ENCODE results near the gene IL4. TPM values are rescaled to one million over a fixed set of nuclear protein-coding genes. Genes with fewer than 3 reads are reported as not detected.

The IL4 gene
- total RNA-seq, 1 donor from 2014 or later, result not detected

GRCh38 chr5:132637241-132637640 lies 36.5 kb upstream of the IL4 start:
- H3K4me3 ChIP-seq (ENCODE audit: low read depth, low read length), result no peak overlapping the region
- TF ChIP-seq CTCF (IDR thresholded peaks at IDR 0.05; ENCODE audit: insufficient read depth, low read length, severe bottlenecking), result no peak
- peaks cover 9% of the 10 kb centered on the region for H3K36me3 ChIP-seq (ENCODE audit: control insufficient read depth, insufficient read depth, low read length)
- no peak for DNase-seq (ENCODE audit: low read depth)
- no peak for FAIRE-seq
- H3K27me3 ChIP-seq (ENCODE audit: control insufficient read depth, insufficient read depth, low read length), result no peaks in the 10 kb centered on the region

GRCh38 chr5:132639706-132640130 lies 34.1 kb upstream of the IL4 start:
- no peak for TF ChIP-seq CTCF (IDR thresholded peaks at IDR 0.05; ENCODE audit: insufficient read depth, low read length, severe bottlenecking)
- FAIRE-seq, result no peak

GRCh38 chr5:132640613-132641012 lies 33.2 kb upstream of the IL4 start:
- Histone ChIP-seq H3K4me3 (ENCODE audit: low read depth, low read length) (no peak overlapping the region), H3K27me3 (ENCODE audit: control insufficient read depth, insufficient read depth, low read length) (no peaks in the 10 kb centered on the region), H3K36me3 (ENCODE audit: control insufficient read depth, insufficient read depth, low read length) (peaks cover 9% of the 10 kb centered on the region)
- DNase-seq (ENCODE audit: low read depth) (no peak), FAIRE-seq (no peak)
- no peak for TF ChIP-seq CTCF (IDR thresholded peaks at IDR 0.05; ENCODE audit: insufficient read depth, low read length, severe bottlenecking)

More at GRCh38 chr5:132639706-132640130, 34.1 kb upstream of the IL4 start:
- no peak for DNase-seq (ENCODE audit: low read depth)
- Histone ChIP-seq H3K27me3 (ENCODE audit: control insufficient read depth, insufficient read depth, low read length) (no peaks in the 10 kb centered on the region), H3K36me3 (ENCODE audit: control insufficient read depth, insufficient read depth, low read length) (peaks cover 9% of the 10 kb centered on the region), H3K4me3 (ENCODE audit: low read depth, low read length) (no peak overlapping the region)

GRCh38 chr5:132641241-132641723 lies 32.5 kb upstream of the IL4 start:
- Histone ChIP-seq H3K36me3 (ENCODE audit: control insufficient read depth, insufficient read depth, low read length) (peaks cover 9% of the 10 kb centered on the region), H3K27me3 (ENCODE audit: control insufficient read depth, insufficient read depth, low read length) (no peaks in the 10 kb centered on the region), H3K4me3 (ENCODE audit: low read depth, low read length) (no peak overlapping the region)
- FAIRE-seq (no peak), DNase-seq (ENCODE audit: low read depth) (no peak)
- no peak for TF ChIP-seq CTCF (IDR thresholded peaks at IDR 0.05; ENCODE audit: insufficient read depth, low read length, severe bottlenecking)

GRCh38 chr5:132641841-132642240 lies 31.9 kb upstream of the IL4 start:
- FAIRE-seq (no peak), DNase-seq (ENCODE audit: low read depth) (no peak)
- peaks cover 9% of the 10 kb centered on the region for H3K36me3 ChIP-seq (ENCODE audit: control insufficient read depth, insufficient read depth, low read length)
- no peaks in the 10 kb centered on the region for H3K27me3 ChIP-seq (ENCODE audit: control insufficient read depth, insufficient read depth, low read length)
- TF ChIP-seq CTCF (IDR thresholded peaks at IDR 0.05; ENCODE audit: insufficient read depth, low read length, severe bottlenecking), result no peak
- H3K4me3 ChIP-seq (ENCODE audit: low read depth, low read length), result no peak overlapping the region

- Histone ChIP-seq H3K4me3 (ENCODE audit: low read depth, low read length) (no peak overlapping the region), H3K36me3 (ENCODE audit: control insufficient read depth, insufficient read depth, low read length) (peaks cover 6% of the 10 kb centered on the region), H3K27me3 (ENCODE audit: control insufficient read depth, insufficient read depth, low read length) (no peaks in the 10 kb centered on the region)
- no peak for TF ChIP-seq CTCF (IDR thresholded peaks at IDR 0.05; ENCODE audit: insufficient read depth, low read length, severe bottlenecking)
- FAIRE-seq (no peak), DNase-seq (ENCODE audit: low read depth) (no peak)
These were observed 29.6 kb upstream of the IL4 start for GRCh38 chr5:132644177-132644576.
